Stimulated activated effector memory CD8-positive, alpha-beta T cell treated with anti-CD3 and anti-CD28 coated beads, Interleukin-12 subunit alpha, Interleukin-12 subunit beta, amount 100 ng/mL, for 72 hours (primary cell): ENCODE results near the gene ID2.

Experiments
- ATAC-seq: fragments of 150-1000 bp; cut with Tn5 transposase; 2 replicates; pipeline ENCODE4 v1.10.0; 2021
- DNase-seq, 2 donors: peaks; one replicate each; pipeline ENCODE4 v3.0.0; 2021 to 2022; ENCODE audit warnings: low spot score in 2 of 2
- H3K27ac Mint-ChIP-seq: one replicate; pipeline ENCODE4 v1.8.0; 2022; ENCODE audit warnings: mild to moderate bottlenecking, mixed read lengths
- H3K36me3 Mint-ChIP-seq: one replicate; pipeline ENCODE4 v1.8.0; 2022; ENCODE audit warnings: mild to moderate bottlenecking, mixed read lengths
- H3K4me1 Mint-ChIP-seq: one replicate; pipeline ENCODE4 v1.8.0; 2022; ENCODE audit warnings: mixed read lengths
- H3K4me3 Mint-ChIP-seq: one replicate; pipeline ENCODE4 v1.8.0; 2022; ENCODE audit warnings: mild to moderate bottlenecking, mixed read lengths
- H3K9me3 Mint-ChIP-seq: one replicate; pipeline ENCODE4 v1.8.0; 2022; ENCODE audit warnings: mixed read lengths

Gene ID2

GRCh38 chr2:8658064-8658862 is 23.6 kb upstream of the ID2 start:
- no peak overlapping the region for H3K4me3 Mint-ChIP-seq
- DNase-seq = no peak
- H3K27ac Mint-ChIP-seq = no peak overlapping the region
- H3K4me1 Mint-ChIP-seq = peaks cover 30% of the 10 kb centered on the region
- H3K36me3 Mint-ChIP-seq = no peaks in the 10 kb centered on the region
- H3K9me3 Mint-ChIP-seq = no peaks in the 10 kb centered on the region
- no peak for ATAC-seq

- peak overlapping the region; percentile 76 for H3K27ac Mint-ChIP-seq
- no peaks in the 10 kb centered on the region for H3K36me3 Mint-ChIP-seq
- H3K9me3 Mint-ChIP-seq = no peaks in the 10 kb centered on the region
- peaks cover 37% of the 10 kb centered on the region for H3K4me1 Mint-ChIP-seq
- no peak for DNase-seq
- H3K4me3 Mint-ChIP-seq = no peak overlapping the region
- ATAC-seq = peak; percentile 44
Observed at GRCh38 chr2:8659092-8659734, 22.6 kb upstream of the ID2 start.

- Mint-ChIP-seq H3K27ac (peak overlapping the region; percentile 76), H3K4me3 (no peak overlapping the region), H3K36me3 (no peaks in the 10 kb centered on the region), H3K9me3 (no peaks in the 10 kb centered on the region), H3K4me1 (peaks cover 43% of the 10 kb centered on the region)
- ATAC-seq (no peak), DNase-seq (no peak)
Observed at GRCh38 chr2:8659735-8660492, 21.9 kb upstream of the ID2 start.

GRCh38 chr2:8661235-8661634 is 20.6 kb upstream of the ID2 start:
- no peaks in the 10 kb centered on the region for H3K36me3 Mint-ChIP-seq
- ATAC-seq (no peak), DNase-seq (no peak)
- H3K9me3 Mint-ChIP-seq = no peaks in the 10 kb centered on the region
- peaks cover 43% of the 10 kb centered on the region for H3K4me1 Mint-ChIP-seq
- H3K27ac Mint-ChIP-seq = no peak overlapping the region
- no peak overlapping the region for H3K4me3 Mint-ChIP-seq

- DNase-seq (no peak), ATAC-seq (no peak)
- H3K27ac Mint-ChIP-seq = no peak overlapping the region
- H3K4me1 Mint-ChIP-seq = peaks cover 38% of the 10 kb centered on the region
- no peaks in the 10 kb centered on the region for H3K36me3 Mint-ChIP-seq
- no peaks in the 10 kb centered on the region for H3K9me3 Mint-ChIP-seq
- H3K4me3 Mint-ChIP-seq = no peak overlapping the region
Observed at GRCh38 chr2:8661736-8662135, 20.1 kb upstream of the ID2 start.

- H3K4me1 Mint-ChIP-seq = peaks cover 32% of the 10 kb centered on the region
- H3K36me3 Mint-ChIP-seq = no peaks in the 10 kb centered on the region
- DNase-seq = no peak
- no peak overlapping the region for H3K4me3 Mint-ChIP-seq
- no peaks in the 10 kb centered on the region for H3K9me3 Mint-ChIP-seq
- no peak for ATAC-seq
- H3K27ac Mint-ChIP-seq = peak overlapping the region; percentile 55
Observed at GRCh38 chr2:8662239-8662879, 19.5 kb upstream of the ID2 start.

- no peaks in the 10 kb centered on the region for H3K9me3 Mint-ChIP-seq
- peaks cover 24% of the 10 kb centered on the region for H3K4me1 Mint-ChIP-seq
- H3K36me3 Mint-ChIP-seq = no peaks in the 10 kb centered on the region
- peak overlapping the region; percentile 23 for H3K4me3 Mint-ChIP-seq
- peak overlapping the region; percentile 53 for H3K27ac Mint-ChIP-seq
- DNase-seq = no peak
- peak; percentile 41 for ATAC-seq
Observed at GRCh38 chr2:8663997-8664396, 17.9 kb upstream of the ID2 start.

- H3K9me3 Mint-ChIP-seq = no peaks in the 10 kb centered on the region
- peaks cover 26% of the 10 kb centered on the region for H3K4me1 Mint-ChIP-seq
- DNase-seq (no peak), ATAC-seq (no peak)
- no peak overlapping the region for H3K4me3 Mint-ChIP-seq
- H3K36me3 Mint-ChIP-seq = no peaks in the 10 kb centered on the region
- H3K27ac Mint-ChIP-seq = no peak overlapping the region
Observed at GRCh38 chr2:8666581-8666980, 15.3 kb upstream of the ID2 start.

- Mint-ChIP-seq H3K36me3 (no peaks in the 10 kb centered on the region), H3K27ac (no peak overlapping the region), H3K9me3 (no peaks in the 10 kb centered on the region), H3K4me1 (peaks cover 23% of the 10 kb centered on the region), H3K4me3 (no peak overlapping the region)
- ATAC-seq (no peak), DNase-seq (no peak)
Observed at GRCh38 chr2:8667896-8668512, 13.9 kb upstream of the ID2 start.

GRCh38 chr2:8669157-8669817 is 12.6 kb upstream of the ID2 start:
- ATAC-seq (no peak), DNase-seq (no peak)
- Mint-ChIP-seq H3K4me1 (peaks cover 12% of the 10 kb centered on the region), H3K4me3 (no peak overlapping the region), H3K27ac (no peak overlapping the region), H3K36me3 (no peaks in the 10 kb centered on the region), H3K9me3 (peaks cover 8% of the 10 kb centered on the region)

GRCh38 chr2:8670580-8670979 is 11.3 kb upstream of the ID2 start:
- Mint-ChIP-seq H3K9me3 (peaks cover 12% of the 10 kb centered on the region), H3K36me3 (no peaks in the 10 kb centered on the region), H3K4me3 (no peak overlapping the region), H3K4me1 (peaks cover 7% of the 10 kb centered on the region), H3K27ac (no peak overlapping the region)
- no peak for DNase-seq
- ATAC-seq = no peak

GRCh38 chr2:8671176-8671575 is 10.7 kb upstream of the ID2 start:
- Mint-ChIP-seq H3K9me3 (peaks cover 12% of the 10 kb centered on the region), H3K36me3 (no peaks in the 10 kb centered on the region), H3K27ac (no peak overlapping the region), H3K4me1 (peaks cover 11% of the 10 kb centered on the region), H3K4me3 (no peak overlapping the region)
- ATAC-seq = no peak
- no peak for DNase-seq

GRCh38 chr2:8671802-8672201 is 10.1 kb upstream of the ID2 start:
- H3K27ac Mint-ChIP-seq = no peak overlapping the region

GRCh38 chr2:8672940-8673339 is 8.9 kb upstream of the ID2 start:
- Mint-ChIP-seq H3K4me3 (no peak overlapping the region), H3K4me1 (peaks cover 23% of the 10 kb centered on the region), H3K9me3 (peaks cover 12% of the 10 kb centered on the region), H3K36me3 (peaks cover 3% of the 10 kb centered on the region), H3K27ac (no peak overlapping the region)
- DNase-seq = no peak
- ATAC-seq = no peak

More at GRCh38 chr2:8671802-8672201, 10.1 kb upstream of the ID2 start:
- Mint-ChIP-seq H3K9me3 (peaks cover 12% of the 10 kb centered on the region), H3K36me3 (no peaks in the 10 kb centered on the region), H3K4me3 (no peak overlapping the region), H3K4me1 (peaks cover 14% of the 10 kb centered on the region)
- no peak for DNase-seq
- peak; percentile 97 for ATAC-seq
